ENCODE results near the gene CADPS.

CADPS gene

GRCh38 chr3:62481962-62482361, 393.3 kb downstream of the CADPS start:
- no peak for DNase-seq

- DNase-seq: no peak
Observed at GRCh38 chr3:62480056-62480455, 395.2 kb downstream of the CADPS start.

GRCh38 chr3:62479326-62479725, 395.9 kb downstream of the CADPS start:
- DNase-seq: no peak

- no peak for DNase-seq
Observed at GRCh38 chr3:62475306-62475705, 399.9 kb downstream of the CADPS start.

- DNase-seq: no peak
Observed at GRCh38 chr3:62467966-62468722, 407.1 kb downstream of the CADPS start.

GRCh38 chr3:62462788-62463187, 412.4 kb downstream of the CADPS start:
- DNase-seq: no peak

- DNase-seq: no peak
Observed at GRCh38 chr3:62462104-62462762, 413.0 kb downstream of the CADPS start.

GRCh38 chr3:62454916-62455315, 420.3 kb downstream of the CADPS start:
- no peak for DNase-seq

GRCh38 chr3:62453448-62453847, 421.8 kb downstream of the CADPS start:
- DNase-seq: no peak

- DNase-seq: no peak
Observed at GRCh38 chr3:62451211-62451887, 423.9 kb downstream of the CADPS start.

- DNase-seq: peak; percentile 0
Observed at GRCh38 chr3:62446337-62446940, 428.8 kb downstream of the CADPS start.

- DNase-seq: peak; percentile 11
Observed at GRCh38 chr3:62445275-62445674, 429.9 kb downstream of the CADPS start.

- no peak for DNase-seq
Observed at GRCh38 chr3:62439978-62440377, 435.2 kb downstream of the CADPS start.

GRCh38 chr3:62439176-62439813, 435.9 kb downstream of the CADPS start:
- DNase-seq: no peak

GRCh38 chr3:62436785-62437184, 438.4 kb downstream of the CADPS start:
- no peak for DNase-seq

- no peak for DNase-seq
Observed at GRCh38 chr3:62433396-62433795, 441.8 kb downstream of the CADPS start.

GRCh38 chr3:62421207-62421606, 454.0 kb downstream of the CADPS start:
- DNase-seq: no peak

GRCh38 chr3:62416144-62416543, 459.1 kb downstream of the CADPS start:
- no peak for DNase-seq

GRCh38 chr3:62415312-62415801, 459.9 kb downstream of the CADPS start:
- no peak for DNase-seq

- DNase-seq: no peak
Observed at GRCh38 chr3:62414786-62415185, 460.4 kb downstream of the CADPS start.

- DNase-seq: no peak
Observed at GRCh38 chr3:62413687-62414086, 461.5 kb downstream of the CADPS start.

- DNase-seq: no peak
Observed at GRCh38 chr3:62406945-62407344, 468.3 kb downstream of the CADPS start.

- DNase-seq: no peak
Observed at GRCh38 chr3:62405566-62405965, 469.6 kb downstream of the CADPS start.
